PC-3 (cell line): ENCODE results near the gene TMEM235. TPM values are rescaled to one million over a fixed set of nuclear protein-coding genes. Genes with fewer than 3 reads are reported as not detected.

Experiments
- ATAC-seq: fragments of 200-7000 bp; cut with Tn5 transposase; 2 replicates; pipeline ENCODE4 v1.9.1; 2020; ENCODE audit warnings: mild to moderate bottlenecking, moderate library complexity
- BruUV-seq: library from RNA; stranded (reverse); fragments of 400-500 nt; replicated peaks from 2 replicates; lab custom pipeline; 2021; lab: Mats Ljungman, UMichigan
- CTCF ChIA-PET: fragments of 300-600 bp; sonication (Branson Sonifier 250); formaldehyde crosslinking; loops from one replicate; lab custom pipeline; 2022; ENCODE audit warnings: antibody characterized with exemption; lab: Charles Lee
- POLR2A ChIA-PET: fragments of 300-600 bp; sonication (Branson Sonifier 250); formaldehyde crosslinking; loops from one replicate; lab custom pipeline; 2022; ENCODE audit warnings: antibody characterized with exemption; ENCODE audit not compliant: unreplicated experiment; lab: Charles Lee
- DNase-seq: peaks from one replicate; pipeline ENCODE4 v3.0.0-alpha.2; 2015
- H2AFZ ChIP-seq: fragments of 300-600 bp; sonication (generic); 2 replicates; pipeline ENCODE4 v1.6.0; 2016; ENCODE audit warnings: antibody characterized with exemption, low read length
- H3F3A ChIP-seq: fragments of 300-600 bp; sonication (generic); one replicate; pipeline ENCODE4 v1.6.0; 2017; ENCODE audit warnings: antibody characterized with exemption, low read length, control low read depth, mild to moderate bottlenecking; ENCODE audit not compliant: unreplicated experiment
- H3K27ac ChIP-seq: fragments of 300-600 bp; sonication (generic); 2 replicates; pipeline ENCODE4 v1.5.1; 2016; ENCODE audit warnings: mild to moderate bottlenecking, low read length
- H3K27me3 ChIP-seq: fragments of 300-600 bp; sonication (generic); 2 replicates; pipeline ENCODE4 v1.6.1; 2016; ENCODE audit warnings: low read length, mixed read lengths
- H3K36me3 ChIP-seq: fragments of 300-600 bp; sonication (generic); 2 replicates; pipeline ENCODE4 v1.6.1; 2016; ENCODE audit warnings: low read depth, mixed run types, low read length, mixed read lengths
- H3K4me1 ChIP-seq: fragments of 300-600 bp; sonication (generic); 2 replicates; pipeline ENCODE4 v1.5.1; 2016; ENCODE audit warnings: low read length; ENCODE audit not compliant: insufficient read depth
- H3K4me2 ChIP-seq: fragments of 300-600 bp; sonication (generic); 2 replicates; pipeline ENCODE4 v1.6.0; 2016; ENCODE audit warnings: low read length
- H3K4me3 ChIP-seq: fragments of 300-600 bp; sonication (generic); 2 replicates; pipeline ENCODE4 v1.5.1; 2016; ENCODE audit warnings: mild to moderate bottlenecking, low read length, mixed read lengths
- H3K79me2 ChIP-seq: fragments of 300-600 bp; sonication (generic); 2 replicates; pipeline ENCODE4 v1.6.1; 2017; ENCODE audit warnings: low read length, mixed read lengths
- H3K9ac ChIP-seq: fragments of 300-600 bp; sonication (generic); 2 replicates; pipeline ENCODE4 v1.6.0; 2016; ENCODE audit warnings: mild to moderate bottlenecking, low read length
- H3K9me2 ChIP-seq: fragments of 300-600 bp; sonication (generic); replicated peaks from 2 replicates; pipeline ENCODE4 v1.6.1; 2016; ENCODE audit warnings: mixed run types, low read length, mixed read lengths
- H3K9me3 ChIP-seq: fragments of 300-600 bp; sonication (generic); 2 replicates; pipeline ENCODE4 v1.6.1; 2016; ENCODE audit warnings: low read length, mixed read lengths
- H4K20me1 ChIP-seq: fragments of 300-600 bp; sonication (generic); 2 replicates; pipeline ENCODE4 v1.6.1; 2016; ENCODE audit warnings: low read length, mixed read lengths
- EZH2 ChIP-seq: fragments of 300-600 bp; sonication (generic); IDR thresholded peaks from one replicate; pipeline ENCODE4 v1.6.1; 2017; ENCODE audit warnings: antibody characterized with exemption, mild to moderate bottlenecking, low read length; ENCODE audit not compliant: unreplicated experiment
- EZH2phosphoT487 ChIP-seq: fragments of 300-600 bp; sonication (generic); IDR thresholded peaks from 2 replicates; pipeline ENCODE4 v1.6.1; 2018; ENCODE audit warnings: mild to moderate bottlenecking, antibody characterized with exemption, low read length, borderline replicate concordance
- intact Hi-C: fragments of 100-400 bp; cut with micrococcal nuclease; formaldehyde crosslinking; loops from 2 replicates; pipeline ENCODE4 v1.9.0; 2023
- total RNA-seq: library from RNA; depleted of rRNA; stranded (reverse); fragments of >200 nt; gene quantifications from 2 replicates; pipeline ENCODE4 v1.2.3, GENCODE V29; 2014
- TF ChIP-seq, protein P1 (sequence below): fragments of 300-600 bp; sonication (generic); conservative IDR thresholded peaks from 2 replicates; pipeline ENCODE4 v1.5.1; 2017; ENCODE audit warnings: antibody characterized with exemption, low read depth, mild to moderate bottlenecking, low read length

The TMEM235 gene
- total RNA-seq, 1 experiment from 2014 or later, result not detected

DNA sequence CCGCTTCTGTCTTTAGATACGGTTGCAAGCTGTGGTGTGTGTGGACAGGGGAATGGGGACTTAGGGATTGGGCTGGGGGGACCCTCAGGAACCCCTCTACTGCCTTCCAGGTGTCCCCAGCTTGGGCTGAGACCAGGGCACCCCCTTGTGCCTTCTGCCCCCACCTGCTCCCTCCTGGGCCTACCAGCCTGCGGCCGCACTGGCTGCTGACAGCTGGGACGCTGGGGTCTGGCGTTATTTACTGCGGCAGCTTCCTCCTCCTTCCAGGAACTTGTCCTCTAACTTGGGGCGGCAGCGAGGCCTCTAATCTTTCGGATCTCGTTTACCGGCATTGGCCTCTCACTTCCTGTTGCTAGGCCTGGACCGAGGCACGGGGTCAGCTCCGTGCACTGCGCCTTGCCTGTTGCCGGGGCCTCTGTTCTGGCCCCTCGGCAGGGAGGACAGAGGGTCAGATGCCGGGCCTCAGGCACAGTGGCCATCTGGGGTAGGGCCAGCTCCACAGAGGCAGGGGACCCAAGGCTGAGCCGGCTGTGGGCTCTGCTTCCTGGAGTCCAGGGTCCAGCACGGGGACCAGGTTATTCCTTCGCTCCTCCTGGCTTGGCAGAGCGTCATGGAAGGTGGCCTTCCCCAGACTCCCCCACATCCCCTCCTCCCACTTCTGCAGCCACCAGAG lies 31.8 kb downstream of the TMEM235 start:
- no peak overlapping the region for H2AFZ ChIP-seq
- CTCF ChIA-PET, result no interaction called here

DNA sequence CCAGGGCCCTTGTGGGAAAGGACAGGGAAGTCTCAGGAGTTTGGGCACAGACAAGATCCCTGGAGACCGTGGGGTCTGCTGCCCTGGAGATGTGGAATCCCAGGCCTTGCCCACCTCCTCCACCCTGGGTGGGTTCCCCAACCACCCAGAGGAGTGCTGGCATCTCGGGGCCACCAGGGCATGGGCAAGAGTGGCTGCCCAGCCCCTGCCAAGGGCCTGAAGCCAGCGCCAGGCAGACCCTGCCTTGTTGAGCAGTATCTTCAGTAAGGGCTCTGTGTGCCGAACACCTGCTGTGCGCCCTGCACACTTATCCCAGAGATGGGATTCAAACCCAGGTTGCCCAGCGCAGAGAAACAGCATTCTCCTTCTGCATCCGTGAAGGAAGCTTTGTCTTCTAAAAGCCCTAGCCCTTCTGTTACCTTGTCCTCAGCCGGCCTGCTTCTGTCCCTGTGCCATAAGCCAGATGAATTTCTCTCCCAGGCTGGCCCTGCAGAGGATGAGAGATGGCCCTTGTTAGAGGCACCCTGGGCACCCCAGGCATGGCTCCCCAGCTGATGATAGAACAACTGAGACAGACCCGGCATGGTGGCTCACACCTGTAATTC lies 32.4 kb downstream of the TMEM235 start:
- Histone ChIP-seq H3K4me2 (no peak overlapping the region), H3K9me2 (no peaks in the 10 kb centered on the region), H3K9ac (no peak overlapping the region), H3K27me3 (no peaks in the 10 kb centered on the region), H3K4me1 (no peaks in the 10 kb centered on the region), H3K79me2 (no peaks in the 10 kb centered on the region), H3K4me3 (no peak overlapping the region), H2AFZ (no peak overlapping the region), H3K9me3 (no peaks in the 10 kb centered on the region), H3K36me3 (no peaks in the 10 kb centered on the region), H3F3A (no peaks in the 10 kb centered on the region), H4K20me1 (no peaks in the 10 kb centered on the region), H3K27ac (no peak overlapping the region)
- ChIA-PET CTCF (no interaction called here), POLR2A (no interaction called here)
- no peak for DNase-seq
- intact Hi-C loops, result no loop called here
- no TSS peak for BruUV-seq
- ATAC-seq, result no peak
- TF ChIP-seq EZH2, result no peak
- TF ChIP-seq, protein P1, sequence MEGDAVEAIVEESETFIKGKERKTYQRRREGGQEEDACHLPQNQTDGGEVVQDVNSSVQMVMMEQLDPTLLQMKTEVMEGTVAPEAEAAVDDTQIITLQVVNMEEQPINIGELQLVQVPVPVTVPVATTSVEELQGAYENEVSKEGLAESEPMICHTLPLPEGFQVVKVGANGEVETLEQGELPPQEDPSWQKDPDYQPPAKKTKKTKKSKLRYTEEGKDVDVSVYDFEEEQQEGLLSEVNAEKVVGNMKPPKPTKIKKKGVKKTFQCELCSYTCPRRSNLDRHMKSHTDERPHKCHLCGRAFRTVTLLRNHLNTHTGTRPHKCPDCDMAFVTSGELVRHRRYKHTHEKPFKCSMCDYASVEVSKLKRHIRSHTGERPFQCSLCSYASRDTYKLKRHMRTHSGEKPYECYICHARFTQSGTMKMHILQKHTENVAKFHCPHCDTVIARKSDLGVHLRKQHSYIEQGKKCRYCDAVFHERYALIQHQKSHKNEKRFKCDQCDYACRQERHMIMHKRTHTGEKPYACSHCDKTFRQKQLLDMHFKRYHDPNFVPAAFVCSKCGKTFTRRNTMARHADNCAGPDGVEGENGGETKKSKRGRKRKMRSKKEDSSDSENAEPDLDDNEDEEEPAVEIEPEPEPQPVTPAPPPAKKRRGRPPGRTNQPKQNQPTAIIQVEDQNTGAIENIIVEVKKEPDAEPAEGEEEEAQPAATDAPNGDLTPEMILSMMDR, result no peak
- TF ChIP-seq EZH2phosphoT487, result no peak

More for the DNA sequence above, 31.8 kb downstream of the TMEM235 start:
- Histone ChIP-seq H3K4me3 (no peak overlapping the region), H3K36me3 (no peaks in the 10 kb centered on the region), H3K79me2 (no peaks in the 10 kb centered on the region), H4K20me1 (no peaks in the 10 kb centered on the region), H3K4me2 (no peak overlapping the region), H3K9me3 (no peaks in the 10 kb centered on the region), H3K9me2 (no peaks in the 10 kb centered on the region), H3F3A (no peaks in the 10 kb centered on the region), H3K27ac (no peak overlapping the region), H3K4me1 (no peaks in the 10 kb centered on the region), H3K9ac (no peak overlapping the region), H3K27me3 (no peaks in the 10 kb centered on the region)
- TF ChIP-seq, protein P1, result no peak
- TF ChIP-seq EZH2phosphoT487 (no peak), EZH2 (no peak)
- POLR2A ChIA-PET, result no interaction called here
- DNase-seq (no peak), ATAC-seq (no peak)
- no TSS peak for BruUV-seq
- intact Hi-C loops, result no loop called here

DNA sequence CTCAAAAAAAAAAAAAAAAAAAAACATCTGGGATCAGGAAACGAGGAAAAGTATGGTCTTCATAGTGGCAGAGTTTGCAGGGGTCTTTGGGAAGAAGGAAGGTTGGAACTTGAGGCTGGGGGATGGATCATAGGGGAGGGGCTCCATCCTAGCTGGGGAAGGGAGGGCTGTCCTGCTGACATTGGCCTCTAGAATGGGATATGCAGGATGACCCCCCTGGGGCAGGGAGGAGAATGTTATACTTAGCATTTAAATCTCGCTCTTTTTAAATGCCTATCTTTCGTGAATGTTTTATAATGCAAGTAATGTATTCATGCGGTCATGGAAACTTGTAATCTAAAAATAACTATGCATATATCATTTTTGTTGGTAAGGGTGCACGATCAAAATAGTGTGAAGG lies 33.2 kb downstream of the TMEM235 start:
- H3K27ac ChIP-seq, result no peak overlapping the region
- H2AFZ ChIP-seq, result no peak overlapping the region
- no peak overlapping the region for H3K9ac ChIP-seq
- no TSS peak for BruUV-seq
- TF ChIP-seq EZH2phosphoT487 (no peak), EZH2 (no peak)
- TF ChIP-seq, protein P1, result no peak
- H3K4me3 ChIP-seq, result no peak overlapping the region
- H3K4me1 ChIP-seq, result no peaks in the 10 kb centered on the region
- H3F3A ChIP-seq, result no peaks in the 10 kb centered on the region
- no peaks in the 10 kb centered on the region for H3K36me3 ChIP-seq
- no peaks in the 10 kb centered on the region for H3K9me2 ChIP-seq
- H3K9me3 ChIP-seq, result no peaks in the 10 kb centered on the region
- ATAC-seq (no peak), DNase-seq (no peak)
- ChIA-PET CTCF (no interaction called here), POLR2A (no interaction called here)
- H3K27me3 ChIP-seq, result 0 out of 2 replicates have a peak, but pooled peaks cover 4% of the 10 kb centered on the region
- H4K20me1 ChIP-seq, result no peaks in the 10 kb centered on the region
- intact Hi-C loops, result no loop called here
- H3K79me2 ChIP-seq, result no peaks in the 10 kb centered on the region
- H3K4me2 ChIP-seq, result no peak overlapping the region
